ENCODE data around the gene ANKRD65.

DNA sequence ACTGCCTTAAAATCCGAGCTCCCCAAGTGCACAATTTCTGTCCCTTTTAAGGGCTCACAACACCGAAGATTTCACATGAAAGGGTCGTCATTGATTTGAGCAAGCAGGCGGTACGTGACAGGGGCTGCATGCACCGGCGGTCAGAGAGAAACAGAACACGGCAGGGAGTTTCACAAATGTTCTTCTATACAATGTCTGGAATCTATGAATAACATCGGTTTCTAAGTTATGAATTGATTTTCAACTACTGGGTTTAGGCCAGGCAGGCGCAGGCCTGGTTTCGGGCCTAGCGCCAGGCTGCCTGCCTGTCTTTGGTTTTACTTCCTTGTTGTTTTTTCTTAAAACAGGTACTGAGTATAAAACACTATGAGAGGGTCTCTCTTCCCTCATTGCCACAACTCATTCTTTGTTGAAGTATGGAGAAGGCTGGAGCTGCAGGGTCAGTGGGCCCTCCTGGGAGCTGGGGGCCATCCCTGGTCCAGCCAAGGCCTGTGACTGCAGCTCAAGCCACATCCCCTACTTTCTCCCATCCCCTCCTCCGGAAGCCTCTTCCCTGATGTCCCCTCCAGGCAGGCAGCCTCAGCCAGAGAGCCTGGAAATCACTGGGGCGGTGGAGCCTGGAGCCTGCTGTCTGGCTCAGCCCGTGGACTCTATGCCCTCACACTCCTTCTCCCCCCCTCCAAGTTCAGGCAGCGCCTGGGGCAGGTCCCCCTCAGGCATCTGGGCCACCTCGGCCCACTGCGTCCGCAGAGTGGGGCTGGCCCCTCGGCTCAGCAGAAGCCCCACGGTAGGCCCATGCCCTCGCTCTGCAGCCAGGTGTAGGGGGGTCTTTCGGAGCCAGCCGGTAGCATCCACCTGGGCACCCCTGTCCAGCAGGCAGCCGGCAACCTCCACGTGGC lies 2.4 kb downstream of the ANKRD65 start:
- TF ChIP-seq, protein P1, sequence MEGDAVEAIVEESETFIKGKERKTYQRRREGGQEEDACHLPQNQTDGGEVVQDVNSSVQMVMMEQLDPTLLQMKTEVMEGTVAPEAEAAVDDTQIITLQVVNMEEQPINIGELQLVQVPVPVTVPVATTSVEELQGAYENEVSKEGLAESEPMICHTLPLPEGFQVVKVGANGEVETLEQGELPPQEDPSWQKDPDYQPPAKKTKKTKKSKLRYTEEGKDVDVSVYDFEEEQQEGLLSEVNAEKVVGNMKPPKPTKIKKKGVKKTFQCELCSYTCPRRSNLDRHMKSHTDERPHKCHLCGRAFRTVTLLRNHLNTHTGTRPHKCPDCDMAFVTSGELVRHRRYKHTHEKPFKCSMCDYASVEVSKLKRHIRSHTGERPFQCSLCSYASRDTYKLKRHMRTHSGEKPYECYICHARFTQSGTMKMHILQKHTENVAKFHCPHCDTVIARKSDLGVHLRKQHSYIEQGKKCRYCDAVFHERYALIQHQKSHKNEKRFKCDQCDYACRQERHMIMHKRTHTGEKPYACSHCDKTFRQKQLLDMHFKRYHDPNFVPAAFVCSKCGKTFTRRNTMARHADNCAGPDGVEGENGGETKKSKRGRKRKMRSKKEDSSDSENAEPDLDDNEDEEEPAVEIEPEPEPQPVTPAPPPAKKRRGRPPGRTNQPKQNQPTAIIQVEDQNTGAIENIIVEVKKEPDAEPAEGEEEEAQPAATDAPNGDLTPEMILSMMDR (IDR thresholded peaks at IDR 0.05): no peak
- TF ChIP-seq EZH2 (IDR thresholded peaks at IDR 0.05) (no peak), EZH2phosphoT487 (IDR thresholded peaks at IDR 0.05) (no peak)

All from neural progenitor cell (in vitro differentiated cells).